ENCODE results near the gene LRCH1.

LRCH1 gene

DNA sequence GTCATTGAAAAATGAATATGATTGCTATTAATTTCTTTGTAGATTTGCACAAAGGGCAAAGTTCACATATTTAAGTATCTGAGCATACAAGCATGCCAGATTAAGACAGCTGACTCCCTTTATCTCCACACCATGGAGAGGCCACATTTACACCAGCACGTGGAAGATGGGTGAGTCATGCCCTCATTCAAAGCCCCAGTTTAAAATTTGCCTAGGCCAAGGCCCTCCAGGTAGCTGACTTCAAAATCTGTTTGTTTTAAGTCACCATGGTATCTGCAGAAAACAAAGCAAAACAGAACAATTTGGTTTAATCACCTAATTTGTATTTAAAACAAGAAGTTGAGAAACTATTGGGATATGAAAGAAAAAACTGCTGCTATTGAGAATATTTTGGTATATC lies 134.8 kb downstream of the LRCH1 start:
- in situ Hi-C loops (cut with MboI; ENCODE audit: low sequenced_read_pairs): no loop called here

DNA sequence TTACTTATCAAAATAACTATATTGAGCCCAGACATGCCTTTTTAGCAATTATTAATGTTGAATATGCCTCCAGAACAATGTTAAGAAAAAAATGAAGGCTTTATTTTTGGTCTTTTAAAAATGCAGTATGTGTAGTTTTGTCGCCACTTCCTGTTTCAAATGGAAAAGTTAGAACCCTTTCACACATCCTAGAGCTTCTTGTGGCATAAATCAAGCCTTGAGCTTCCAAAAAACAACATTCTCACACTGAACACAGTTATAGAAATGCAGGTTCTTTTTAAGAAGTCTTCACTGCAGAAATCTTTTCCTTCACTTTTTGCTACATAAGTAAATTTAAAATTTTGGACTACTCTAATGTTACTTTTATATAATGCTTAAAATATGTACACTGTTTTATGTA lies 135.3 kb downstream of the LRCH1 start:
- in situ Hi-C loops (cut with MboI; ENCODE audit: low sequenced_read_pairs): no loop called here

DNA sequence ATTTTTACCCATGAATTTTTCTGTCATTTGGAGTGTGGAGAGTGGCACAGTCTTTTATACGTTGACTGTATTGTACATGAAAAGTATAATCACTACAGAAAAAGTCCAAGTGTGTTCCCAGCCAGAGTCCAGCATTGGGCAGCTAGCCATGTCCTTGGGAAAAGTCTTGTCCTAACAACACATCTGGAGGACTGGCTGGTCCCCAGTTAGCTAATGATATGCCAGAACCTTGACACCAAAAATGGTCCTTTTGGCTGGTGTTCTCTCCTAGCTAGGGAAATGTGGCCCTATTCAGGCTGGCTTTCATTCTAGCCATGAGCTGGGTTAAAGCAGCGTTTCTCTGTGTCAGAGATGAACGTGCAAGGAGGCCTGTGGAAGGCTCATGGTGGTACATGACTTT lies 145.0 kb downstream of the LRCH1 start:
- in situ Hi-C loops (cut with MboI; ENCODE audit: low sequenced_read_pairs): no loop called here

DNA sequence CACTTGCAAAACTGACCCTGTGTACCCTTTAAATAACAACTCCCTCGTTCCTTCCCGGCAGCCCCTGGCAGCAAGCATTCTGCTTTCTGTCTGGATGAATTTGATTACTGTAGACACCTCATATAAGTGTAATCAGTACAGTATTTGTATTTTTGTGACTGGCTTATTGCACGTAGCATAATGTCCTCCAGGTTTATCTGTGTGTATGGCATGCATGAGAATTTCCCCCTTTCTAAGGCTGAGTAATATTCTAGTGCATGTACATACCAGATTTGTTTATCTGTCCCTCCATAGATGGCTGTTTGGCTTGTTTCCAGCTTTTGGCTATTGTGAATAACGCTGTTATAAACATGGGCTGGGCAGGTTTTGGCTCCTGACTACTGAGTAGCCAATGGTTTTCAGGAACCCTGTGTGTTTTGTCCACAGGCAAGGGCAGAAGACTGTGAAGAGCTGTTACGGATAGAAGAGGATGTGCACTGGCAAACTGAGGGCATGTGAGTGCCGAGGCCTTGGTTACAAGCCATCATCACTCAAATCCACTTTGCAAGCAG lies 146.0 kb downstream of the LRCH1 start:
- in situ Hi-C loops (cut with MboI; ENCODE audit: low sequenced_read_pairs): no loop called here

DNA sequence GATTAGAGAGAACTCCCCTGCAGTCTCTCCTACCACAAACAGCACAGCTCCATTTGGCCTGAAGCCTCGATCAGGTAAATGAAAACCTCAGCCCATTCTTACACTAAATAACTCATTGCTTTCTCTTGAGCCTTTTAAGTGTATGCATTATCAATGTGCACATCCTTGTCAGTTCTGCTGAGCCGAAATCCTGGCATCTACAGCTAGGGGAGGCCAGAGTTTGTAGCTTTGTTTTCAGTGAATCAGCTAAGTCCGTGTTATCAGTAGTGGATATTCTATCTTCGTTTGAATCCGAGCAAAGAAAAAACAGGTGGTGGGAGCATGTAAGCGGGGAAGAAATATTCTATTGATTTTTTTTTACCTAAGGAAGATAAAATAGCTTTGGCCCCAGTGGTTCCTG lies 159.6 kb downstream of the LRCH1 start:
- in situ Hi-C loops (cut with MboI; ENCODE audit: low sequenced_read_pairs): loop anchor here (25.0 kb wide), 1 partner anchor 225 kb away; no protein-coding TSS in a partner anchor

DNA sequence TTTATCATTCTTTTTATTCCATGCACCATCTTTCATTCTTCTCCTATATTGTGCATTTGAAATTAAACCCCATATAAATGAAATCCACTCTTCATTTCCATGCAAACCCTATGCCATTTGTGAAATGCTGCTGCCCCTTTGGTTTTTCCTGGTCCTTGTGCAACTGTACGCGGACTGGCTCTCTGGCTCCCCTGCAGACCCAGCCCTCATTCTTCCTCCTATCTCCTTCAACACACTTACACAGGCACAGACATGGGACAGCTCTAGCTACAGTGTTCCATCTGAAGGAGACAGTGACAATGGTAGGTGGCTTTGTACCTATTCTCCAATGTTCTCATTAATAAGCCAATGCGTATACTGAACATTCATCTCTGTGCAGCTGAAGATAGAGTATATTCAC lies 162.4 kb downstream of the LRCH1 start:
- in situ Hi-C loops (cut with MboI; ENCODE audit: low sequenced_read_pairs): loop anchor here (25.0 kb wide), 1 partner anchor 228 kb away; no protein-coding TSS in a partner anchor

DNA sequence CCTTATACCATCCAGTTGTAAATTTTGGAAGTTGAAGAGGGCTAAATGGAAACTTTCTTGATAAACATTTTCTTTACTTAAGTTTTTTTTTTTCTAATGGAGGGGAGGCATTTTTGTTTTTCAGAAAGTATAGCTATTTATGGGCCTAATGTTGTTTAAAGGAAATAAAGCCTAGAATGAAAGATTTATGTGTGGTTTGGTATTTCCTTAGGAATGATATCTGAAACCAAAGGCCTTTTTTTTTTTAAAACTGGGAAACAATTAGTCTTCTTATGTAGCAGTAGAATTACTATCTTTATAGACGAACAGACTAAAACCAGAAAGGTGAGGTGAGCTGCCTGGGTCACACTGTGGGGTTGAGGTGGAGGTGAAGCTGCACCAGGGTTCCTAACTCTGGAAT lies 163.9 kb downstream of the LRCH1 start:
- in situ Hi-C loops (cut with MboI; ENCODE audit: low sequenced_read_pairs): loop anchor here (25.0 kb wide), 1 partner anchor 230 kb away; no protein-coding TSS in a partner anchor

DNA sequence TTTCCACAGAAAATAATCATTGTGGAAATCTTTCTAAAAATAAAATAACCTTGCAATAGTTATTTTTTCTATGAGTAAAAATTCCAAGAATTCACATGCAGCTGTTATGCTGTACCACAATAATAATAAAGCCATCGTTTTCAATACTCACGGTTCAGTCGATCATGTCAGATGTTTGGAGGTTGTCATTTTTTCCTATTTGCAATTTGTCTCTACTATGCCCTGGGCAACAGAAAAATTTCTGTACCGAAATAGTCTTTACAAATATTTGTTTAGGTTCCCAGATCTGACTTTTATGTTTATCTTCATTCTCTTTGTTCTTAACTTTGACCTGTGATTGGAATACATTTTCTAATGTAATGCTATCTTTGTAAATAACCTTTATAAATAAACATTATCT lies 164.3 kb downstream of the LRCH1 start:
- in situ Hi-C loops (cut with MboI; ENCODE audit: low sequenced_read_pairs): loop anchor here (25.0 kb wide), 1 partner anchor 230 kb away; no protein-coding TSS in a partner anchor

DNA sequence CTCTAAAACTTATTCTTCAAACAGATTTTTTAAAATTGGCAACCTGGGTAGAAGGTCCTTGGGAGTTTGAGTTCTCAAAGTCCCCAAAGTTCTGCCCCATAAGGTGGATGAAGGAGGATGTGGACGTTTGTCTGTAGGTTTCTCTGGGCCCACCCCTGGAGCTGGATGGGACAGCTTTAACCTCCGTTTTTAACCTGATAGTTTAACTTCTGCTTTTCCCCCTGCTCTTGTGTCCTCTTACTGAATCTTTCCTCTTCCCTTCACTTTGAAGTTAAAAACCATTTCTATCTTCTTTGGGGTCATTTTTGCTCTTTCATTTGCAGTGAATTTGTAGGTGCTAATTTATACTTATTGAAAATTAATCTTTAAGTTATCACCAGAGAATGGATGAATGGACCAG lies 164.9 kb downstream of the LRCH1 start:
- in situ Hi-C loops (cut with MboI; ENCODE audit: low sequenced_read_pairs): loop anchor here (25.0 kb wide), 1 partner anchor 231 kb away; no protein-coding TSS in a partner anchor

DNA sequence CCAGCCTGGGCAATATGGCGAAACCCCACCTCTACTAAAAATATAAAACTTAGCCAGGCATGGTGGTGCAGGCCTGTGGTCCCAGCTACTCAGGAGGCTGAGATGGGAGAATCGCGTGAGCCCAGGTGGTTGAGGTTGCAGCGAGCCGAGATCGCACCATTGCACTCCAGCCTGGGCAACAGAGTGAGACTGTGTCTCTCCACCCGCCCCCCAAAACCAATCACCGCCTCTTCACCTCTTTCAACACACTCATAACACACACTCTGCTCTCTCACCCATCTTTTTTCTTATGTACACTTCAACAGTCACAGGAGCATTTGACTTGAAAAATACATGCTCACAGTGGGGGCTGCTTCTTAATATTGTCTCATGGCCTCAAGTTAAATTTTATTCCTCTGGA lies 167.2 kb downstream of the LRCH1 start:
- in situ Hi-C loops (cut with MboI; ENCODE audit: low sequenced_read_pairs): loop anchor here (25.0 kb wide), 1 partner anchor 233 kb away; no protein-coding TSS in a partner anchor

DNA sequence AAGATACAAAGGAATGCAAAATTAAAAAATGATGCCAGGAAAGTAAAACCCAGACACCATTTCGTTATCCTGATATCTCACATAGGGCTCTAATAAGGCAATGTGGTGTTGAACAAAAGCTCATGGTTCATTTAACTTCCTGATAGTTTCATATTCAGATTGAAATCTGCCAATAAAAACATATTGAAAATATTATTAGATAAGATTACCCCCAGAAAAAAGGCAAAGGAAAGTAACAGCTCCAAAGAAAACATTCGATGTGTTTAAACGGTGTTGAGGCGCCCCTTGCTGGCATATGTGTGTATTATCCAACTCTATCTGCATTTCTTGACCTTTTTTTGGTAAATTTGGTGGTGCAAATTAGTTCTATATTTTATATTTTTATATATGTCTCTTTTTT lies 168.1 kb downstream of the LRCH1 start:
- in situ Hi-C loops (cut with MboI; ENCODE audit: low sequenced_read_pairs): loop anchor here (25.0 kb wide), 1 partner anchor 234 kb away; no protein-coding TSS in a partner anchor

DNA sequence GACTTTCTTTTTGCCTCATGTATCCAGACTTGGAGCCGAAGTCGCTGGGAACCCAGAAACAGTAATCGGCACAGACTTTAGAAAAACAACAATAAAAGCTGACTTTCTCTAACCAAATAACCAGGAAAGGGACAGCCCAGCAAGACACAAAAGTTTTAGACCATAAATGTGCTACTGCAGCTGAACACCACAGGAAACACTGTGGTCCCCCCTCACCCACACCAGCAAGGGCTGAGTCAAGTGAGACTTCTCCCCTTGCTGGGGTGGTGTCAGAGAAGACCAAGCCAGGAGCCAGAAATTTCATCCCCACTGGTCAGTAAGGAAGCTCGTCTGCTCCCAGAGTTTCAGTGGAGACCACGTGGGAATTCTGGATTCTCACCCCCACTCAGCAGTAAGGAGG lies 173.4 kb downstream of the LRCH1 start:
- in situ Hi-C loops (cut with MboI; ENCODE audit: low sequenced_read_pairs): no loop called here

DNA sequence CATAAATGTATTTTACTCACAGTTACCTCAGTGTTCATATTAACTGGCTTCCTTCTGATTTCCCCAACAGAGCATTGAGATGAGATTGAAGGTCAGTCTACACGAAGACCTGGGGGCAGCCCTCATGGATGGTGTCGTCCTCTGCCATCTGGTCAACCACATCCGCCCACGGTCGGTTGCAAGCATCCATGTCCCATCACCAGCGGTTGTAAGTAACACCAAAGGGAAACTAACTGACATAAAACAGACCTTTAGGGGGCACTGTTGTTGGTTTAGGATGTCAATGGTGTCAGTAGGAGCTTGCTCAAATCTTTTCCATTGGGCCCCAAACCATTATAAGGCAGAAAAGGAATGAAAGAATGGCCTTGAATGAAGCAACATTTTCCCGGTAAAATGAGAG lies 175.8 kb downstream of the LRCH1 start:
- in situ Hi-C loops (cut with MboI; ENCODE audit: low sequenced_read_pairs): no loop called here

DNA sequence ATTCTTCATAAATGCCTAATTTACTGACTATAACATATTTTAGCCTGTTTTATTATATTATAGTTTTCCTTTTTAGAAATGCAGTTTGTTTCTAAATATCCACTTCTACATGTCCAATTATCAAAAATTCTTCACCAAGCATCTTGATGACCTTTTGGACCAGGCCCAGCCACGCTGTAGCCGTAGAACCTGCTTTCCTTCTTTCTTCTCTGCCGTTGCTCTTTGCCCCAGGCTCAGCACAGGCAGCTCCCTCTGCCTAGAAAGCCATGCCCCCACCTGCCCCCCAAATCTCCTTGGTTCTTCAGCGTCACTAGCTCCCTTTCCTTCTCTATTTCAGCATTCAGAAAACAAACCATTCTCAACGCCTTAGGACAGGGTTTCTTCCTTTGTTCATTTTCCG lies 178.6 kb downstream of the LRCH1 start:
- in situ Hi-C loops (cut with MboI; ENCODE audit: low sequenced_read_pairs): no loop called here

DNA sequence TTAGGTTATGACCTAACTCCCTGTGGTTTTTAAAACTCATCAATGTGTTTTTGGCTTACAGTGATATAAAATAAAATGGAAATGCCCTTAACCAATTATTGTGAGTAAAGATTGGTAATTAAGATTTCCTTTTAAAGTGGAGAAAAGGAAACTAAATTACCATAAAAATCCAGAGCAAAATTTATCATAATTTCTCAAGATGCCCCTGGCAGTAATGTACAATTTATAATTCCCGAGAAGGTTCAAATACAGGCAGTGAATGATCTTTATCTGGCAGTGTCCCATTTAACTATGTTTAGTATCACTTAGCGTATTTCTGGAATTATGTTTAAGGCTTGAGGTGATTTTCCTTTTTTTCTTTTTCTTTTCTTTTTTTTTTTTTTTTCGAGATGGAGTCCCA lies 182.5 kb downstream of the LRCH1 start:
- in situ Hi-C loops (cut with MboI; ENCODE audit: low sequenced_read_pairs): no loop called here

DNA sequence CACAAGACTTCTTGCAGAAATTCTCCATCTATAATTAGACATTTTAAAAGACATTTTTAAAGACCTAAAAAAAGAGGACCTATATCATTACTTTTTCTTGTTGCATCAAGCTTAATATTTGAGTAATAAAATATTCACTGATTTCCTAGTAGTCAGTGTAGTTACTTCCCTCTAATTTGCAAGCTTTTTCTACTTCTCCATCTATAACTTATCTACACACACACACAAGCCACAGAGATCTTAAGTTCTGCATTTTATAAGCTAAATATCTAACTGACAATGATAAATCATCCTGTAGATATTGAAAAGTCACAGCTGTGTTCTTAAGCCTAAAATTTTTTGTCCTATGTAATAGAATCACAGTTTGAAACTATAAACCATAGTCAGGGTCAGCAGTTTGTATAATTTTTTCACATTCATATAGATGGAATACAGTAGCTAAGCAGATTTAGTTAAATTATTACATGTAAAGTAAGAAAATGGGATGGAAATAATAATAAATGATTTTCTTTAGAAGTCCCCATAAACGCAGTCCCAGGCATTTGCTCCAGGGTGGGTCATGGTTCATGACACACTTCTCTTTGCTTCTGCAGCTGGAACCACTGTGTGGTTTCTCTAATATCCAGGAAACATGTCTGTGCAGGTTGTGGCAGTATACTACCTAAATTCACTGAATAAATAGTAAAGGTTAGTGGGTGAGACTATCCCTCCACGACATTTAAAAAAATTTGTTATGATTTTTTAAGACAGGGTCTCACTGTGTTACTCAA lies 183.8 kb downstream of the LRCH1 start:
- in situ Hi-C loops (cut with MboI; ENCODE audit: low sequenced_read_pairs): no loop called here

DNA sequence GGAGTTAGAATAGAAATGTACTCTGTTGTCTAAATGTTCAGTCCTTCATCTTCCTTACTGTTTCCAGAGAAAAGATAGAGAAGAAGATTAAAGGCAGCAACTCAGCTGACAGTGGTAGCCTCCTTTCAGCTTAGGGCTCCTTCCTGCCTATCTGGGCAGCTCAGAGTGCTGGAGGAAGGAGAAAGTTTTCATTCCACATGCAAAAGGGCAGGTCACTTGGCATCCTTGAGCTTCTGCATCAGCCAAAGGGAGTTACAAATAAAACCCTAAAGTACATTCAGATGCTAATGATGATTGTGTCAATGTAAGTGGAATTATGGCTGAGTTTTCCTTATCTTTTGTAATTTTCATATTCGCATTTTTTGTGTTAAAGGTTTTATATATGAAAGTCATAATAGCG lies 185.1 kb downstream of the LRCH1 start:
- in situ Hi-C loops (cut with MboI; ENCODE audit: low sequenced_read_pairs): no loop called here

DNA sequence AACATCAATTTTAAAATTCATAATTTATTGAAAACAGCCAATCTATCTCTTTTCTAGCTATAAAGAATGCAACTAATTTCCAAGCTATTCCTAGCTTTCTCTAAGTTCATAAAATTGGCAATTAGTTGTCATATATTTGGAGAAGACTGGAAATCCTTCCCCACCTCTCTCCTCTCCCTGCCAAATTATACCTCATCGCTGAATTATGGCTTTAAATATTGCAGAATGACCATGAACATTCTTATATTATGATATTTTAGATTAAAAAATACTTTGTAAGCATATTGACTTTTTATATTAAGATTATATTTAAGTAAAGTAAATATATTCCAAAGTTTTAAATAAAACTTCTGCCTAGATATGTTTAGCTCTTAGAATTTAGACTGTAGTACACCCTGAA lies 185.8 kb downstream of the LRCH1 start:
- in situ Hi-C loops (cut with MboI; ENCODE audit: low sequenced_read_pairs): no loop called here

DNA sequence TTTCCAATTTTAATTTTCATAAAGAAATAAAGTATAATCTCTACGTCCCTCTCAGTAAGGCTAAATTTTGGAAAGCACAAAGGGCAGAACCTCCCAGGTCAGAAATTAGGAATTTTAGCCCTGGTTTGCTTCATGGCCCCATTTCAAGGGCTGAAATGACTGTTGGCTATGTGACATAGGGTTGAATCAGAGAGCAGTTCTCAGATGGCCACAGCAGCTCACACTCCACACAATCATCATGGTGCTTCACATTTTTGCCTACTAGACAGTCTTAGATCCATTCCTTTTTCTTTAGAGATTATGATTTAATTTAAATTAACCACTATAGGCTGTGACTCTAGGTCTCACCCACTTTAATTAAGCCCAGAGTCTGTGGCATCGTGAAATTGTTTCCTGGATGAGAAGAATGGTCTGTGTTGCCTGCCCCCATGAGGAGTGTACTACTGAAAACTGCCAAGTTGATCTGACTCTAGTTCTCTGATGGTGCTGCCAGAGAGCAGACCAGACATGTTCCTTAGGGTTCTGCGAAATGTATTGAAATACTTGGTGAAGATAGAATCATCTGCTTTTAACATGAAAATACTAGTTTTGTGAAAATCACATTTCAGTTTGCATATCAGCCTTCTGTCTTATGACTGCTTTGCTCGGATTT lies 186.6 kb downstream of the LRCH1 start:
- in situ Hi-C loops (cut with MboI; ENCODE audit: low sequenced_read_pairs): no loop called here

DNA sequence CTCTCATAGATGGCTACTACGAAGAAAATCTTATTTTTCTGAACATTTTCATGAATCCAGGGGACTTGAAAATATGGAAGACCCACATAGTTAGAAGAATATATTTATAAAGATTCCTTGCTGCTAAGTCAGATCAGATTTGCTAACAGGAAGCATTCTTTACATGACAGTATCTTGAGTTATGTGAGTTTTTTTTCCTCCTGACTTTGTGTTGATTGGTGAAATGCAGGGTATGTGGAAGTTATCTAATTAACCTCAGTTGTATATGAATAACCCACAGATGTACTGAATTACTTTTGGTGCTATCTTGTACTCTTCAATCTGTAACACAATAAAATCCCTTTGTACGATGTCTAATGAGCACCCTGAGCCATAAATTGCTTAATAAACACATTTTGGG lies 190.2 kb downstream of the LRCH1 start:
- in situ Hi-C loops (cut with MboI; ENCODE audit: low sequenced_read_pairs): no loop called here

DNA sequence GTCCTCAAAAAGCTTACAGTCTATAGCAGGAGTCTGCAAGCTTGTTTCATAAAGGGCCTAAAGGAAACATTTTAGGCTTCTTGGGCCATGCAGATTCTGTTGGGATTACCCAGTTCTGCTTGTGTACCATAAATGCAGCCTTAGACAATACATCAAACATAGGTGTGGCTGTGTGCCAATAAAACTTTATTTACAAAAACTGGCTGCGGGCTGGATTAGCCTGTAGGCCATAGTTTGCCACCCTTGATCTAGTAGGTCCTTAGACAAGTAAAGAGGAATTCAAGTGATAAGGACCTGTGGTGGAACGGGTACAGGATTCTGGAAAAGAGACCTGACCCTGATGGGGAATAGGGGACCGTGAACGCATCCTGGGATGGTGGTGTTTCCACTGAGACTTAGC lies 192.1 kb downstream of the LRCH1 start:
- in situ Hi-C loops (cut with MboI; ENCODE audit: low sequenced_read_pairs): no loop called here

DNA sequence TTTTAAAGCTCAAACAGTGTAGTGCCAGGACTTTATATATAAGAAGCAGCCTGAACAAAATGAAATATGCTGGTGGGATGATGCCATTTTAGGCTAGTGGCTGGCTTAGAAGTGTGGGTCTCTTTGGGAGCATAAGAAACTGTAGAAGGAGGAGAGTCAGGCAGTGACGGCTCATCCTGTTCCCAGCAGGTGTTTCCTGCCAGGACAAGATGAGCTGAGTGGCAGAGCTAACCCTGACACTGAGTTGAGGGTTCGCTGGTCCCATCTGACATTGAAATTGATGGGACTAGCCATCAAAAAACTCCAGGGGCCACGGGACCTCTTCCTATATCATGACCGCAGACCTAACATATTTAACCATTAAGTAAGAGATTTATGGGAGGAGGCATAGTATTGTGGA lies 192.7 kb downstream of the LRCH1 start:
- in situ Hi-C loops (cut with MboI; ENCODE audit: low sequenced_read_pairs): no loop called here
